H1 (cell line): ENCODE data around the gene HOXC11. TPM values are rescaled to one million over a fixed set of nuclear protein-coding genes. Genes with fewer than 3 reads are reported as not detected.

ENCODE experiments used
- CTCF ChIA-PET: fragments of 300-600 bp; sonication (Branson Sonifier 250); formaldehyde crosslinking; loops from one replicate; lab custom pipeline; 2021; ENCODE audit not compliant: partially characterized antibody; lab: Charles Lee
- POLR2A ChIA-PET: fragments of 300-600 bp; sonication (Branson Sonifier 250); formaldehyde crosslinking; loops from one replicate; lab custom pipeline; 2021; ENCODE audit warnings: inconsistent platforms; ENCODE audit not compliant: partially characterized antibody; lab: Charles Lee
- DNase-seq, 2 experiments: peaks; one replicate each; pipeline versions ENCODE4 v3.0.0 to v3.0.0-alpha.2; 2010 to 2022; ENCODE audit warnings: low spot score in 2 of 2, low read depth in 1 of 2, mixed read lengths in 1 of 2
- FAIRE-seq: peaks from 2 replicates; lab custom pipeline; 2011; peaks lifted over from hg19 to GRCh38; lab: Jason Lieb, UNC
- H2AFZ ChIP-seq: 2 replicates; pipeline ENCODE4 v1.8.1; 2012; ENCODE audit warnings: low read length, inconsistent platforms
- H2AK5ac ChIP-seq: 2 replicates; pipeline ENCODE4 v1.6.1; 2013; ENCODE audit warnings: low read depth, low read length
- H2BK120ac ChIP-seq: replicated peaks from 2 replicates; pipeline ENCODE3; 2013; ENCODE audit warnings: low read depth, low read length, inconsistent platforms
- H2BK12ac ChIP-seq: 2 replicates; pipeline ENCODE4 v1.6.1; 2013; ENCODE audit warnings: low read depth, low read length
- H2BK15ac ChIP-seq: 2 replicates; pipeline ENCODE4 v1.6.1; 2013; ENCODE audit warnings: low read length
- H2BK20ac ChIP-seq: 2 replicates; pipeline ENCODE4 v1.6.1; 2013; ENCODE audit warnings: low read length
- H2BK5ac ChIP-seq: 2 replicates; pipeline ENCODE4 v1.6.1; 2013; ENCODE audit warnings: low read depth, low read length
- H3K14ac ChIP-seq: 2 replicates; pipeline ENCODE4 v1.6.1; 2013; ENCODE audit warnings: inconsistent platforms; ENCODE audit not compliant: insufficient read length
- H3K18ac ChIP-seq: 2 replicates; pipeline ENCODE4 v1.6.1; 2013; ENCODE audit warnings: low read length; ENCODE audit errors: extremely low read depth
- H3K23ac ChIP-seq: 2 replicates; pipeline ENCODE4 v1.6.1; 2013; ENCODE audit warnings: inconsistent platforms; ENCODE audit not compliant: insufficient read length
- H3K23me2 ChIP-seq: 2 replicates; pipeline ENCODE4 v1.6.1; 2013; ENCODE audit warnings: low read depth, low read length
- H3K27ac ChIP-seq: 2 replicates; pipeline ENCODE4 v1.6.1; 2011; ENCODE audit warnings: low read depth, low read length, inconsistent platforms
- H3K27me3 ChIP-seq, 4 experiments: replicated peaks in 1 of 4; 1 replicate in 1 of 4; 2 replicates in 3 of 4; pipeline versions ENCODE4 v1.6.1 to v1.8.1; 2011 to 2013; ENCODE audit warnings: low read length in 3 of 4, mild to moderate bottlenecking in 3 of 4, inconsistent platforms in 2 of 4, mixed read lengths in 2 of 4, moderate library complexity in 1 of 4; ENCODE audit not compliant: control insufficient read depth in 3 of 4, insufficient read depth in 3 of 4; ENCODE audit errors: extremely low read depth in 1 of 4
- H3K36me3 ChIP-seq, 4 experiments: 2 replicates each; pipeline versions ENCODE4 v1.6.1 to v1.8.1; 2011 to 2013; ENCODE audit warnings: mild to moderate bottlenecking in 4 of 4, low read length in 3 of 4, moderate library complexity in 2 of 4, control low read depth in 1 of 4, inconsistent platforms in 1 of 4; ENCODE audit not compliant: insufficient read depth in 4 of 4, control insufficient read depth in 2 of 4
- H3K4ac ChIP-seq: replicated peaks from 2 replicates; pipeline ENCODE3; 2013; ENCODE audit warnings: low read length, low read depth, mixed read lengths, inconsistent platforms; ENCODE audit not compliant: insufficient read length
- H3K4me1 ChIP-seq, 4 experiments: replicated peaks in 1 of 4; 1 replicate in 1 of 4; 2 replicates in 3 of 4; pipeline versions ENCODE4 v1.6.1 to v1.8.1; 2011 to 2013; ENCODE audit warnings: low read length in 3 of 4, inconsistent platforms in 2 of 4, mixed read lengths in 1 of 4; ENCODE audit not compliant: insufficient read depth in 4 of 4, control insufficient read depth in 3 of 4
- H3K4me2 ChIP-seq, 2 experiments: 2 replicates each; pipeline versions ENCODE4 v1.6.1 to v1.8.1; 2011 to 2013; ENCODE audit warnings: low read depth in 2 of 2, low read length in 2 of 2, control low read depth in 1 of 2, inconsistent platforms in 1 of 2, mild to moderate bottlenecking in 1 of 2; ENCODE audit not compliant: insufficient read depth in 1 of 2
- H3K4me3 ChIP-seq, 4 experiments: fragments of 200-600, 300-600 bp in 1 of 4; sonication (generic), shearing (Covaris generic), sonication (Bioruptor Twin) in 1 of 4; 2 replicates each; pipeline versions ENCODE4 v1.5.1 to v1.8.1; 2011 to 2016; ENCODE audit warnings: low read length in 4 of 4, low read depth in 3 of 4, control low read depth in 2 of 4, inconsistent platforms in 2 of 4, mild to moderate bottlenecking in 2 of 4, mixed read lengths in 1 of 4, moderate library complexity in 1 of 4; ENCODE audit not compliant: insufficient read depth in 2 of 4; ENCODE audit errors: extremely low read depth in 1 of 4
- H3K56ac ChIP-seq: replicated peaks from 2 replicates; pipeline ENCODE3; 2013; ENCODE audit warnings: low read depth, mild to moderate bottlenecking, mixed read lengths, low read length, inconsistent platforms; ENCODE audit not compliant: insufficient read length
- H3K79me1 ChIP-seq: 2 replicates; pipeline ENCODE4 v1.6.1; 2013; ENCODE audit warnings: low read depth, low read length, control low read depth
- H3K79me2 ChIP-seq, 2 experiments: 2 replicates each; pipeline versions ENCODE4 v1.6.1 to v1.8.1; 2012 to 2013; ENCODE audit warnings: low read length in 2 of 2, mild to moderate bottlenecking in 2 of 2, inconsistent platforms in 1 of 2; ENCODE audit not compliant: insufficient read depth in 2 of 2, control insufficient read depth in 1 of 2
- H3K9ac ChIP-seq, 4 experiments: replicated peaks in 1 of 4; 1 replicate in 1 of 4; 2 replicates in 3 of 4; pipeline versions ENCODE4 v1.6.1 to v1.8.1; 2011 to 2013; ENCODE audit warnings: low read depth in 3 of 4, low read length in 3 of 4, control low read depth in 2 of 4, mild to moderate bottlenecking in 2 of 4, moderate library complexity in 2 of 4, inconsistent platforms in 1 of 4; ENCODE audit errors: extremely low read depth in 1 of 4
- H3K9me3 ChIP-seq, 2 experiments: 2 replicates each; pipeline versions ENCODE4 v1.6.1 to v1.8.1; 2012 to 2013; ENCODE audit warnings: mild to moderate bottlenecking in 2 of 2, moderate library complexity in 2 of 2, control low read depth in 1 of 2, inconsistent platforms in 1 of 2, low read depth in 1 of 2, low read length in 1 of 2, mixed read lengths in 1 of 2; ENCODE audit not compliant: insufficient read depth in 2 of 2
- H4K20me1 ChIP-seq, 2 experiments: replicated peaks in 1 of 2; 2 replicates each; pipeline versions ENCODE3 to v1.8.1; 2011 to 2013; ENCODE audit warnings: inconsistent platforms in 2 of 2, low read length in 2 of 2, mild to moderate bottlenecking in 1 of 2; ENCODE audit not compliant: insufficient read depth in 2 of 2, control insufficient read depth in 1 of 2
- H4K5ac ChIP-seq: 2 replicates; pipeline ENCODE4 v1.6.1; 2013; ENCODE audit warnings: low read length, low read depth, mixed read lengths, inconsistent platforms; ENCODE audit not compliant: insufficient read length
- H4K8ac ChIP-seq: 2 replicates; pipeline ENCODE4 v1.8.0; 2013; ENCODE audit warnings: mild to moderate bottlenecking, moderate library complexity, low read length, inconsistent platforms; ENCODE audit not compliant: insufficient read depth; ENCODE audit errors: extremely low read depth
- H4K91ac ChIP-seq: replicated peaks from 2 replicates; pipeline ENCODE3; 2013; ENCODE audit warnings: low read length, mixed read lengths, inconsistent platforms; ENCODE audit not compliant: insufficient read length
- ASH2L ChIP-seq: fragments of 200-600, 300-600 bp; sonication (generic); IDR thresholded peaks from one replicate; pipeline ENCODE4 v1.7.1; 2017; ENCODE audit warnings: low read length
- BCL11A ChIP-seq, 2 experiments: IDR thresholded peaks; one replicate each; pipeline ENCODE4 v1.6.1; 2011; ENCODE audit warnings: low read depth in 2 of 2, low read length in 2 of 2, mild to moderate bottlenecking in 2 of 2
- CBX8 ChIP-seq: fragments of 300-800, 300-1000 bp; sonication (generic); IDR thresholded peaks from 2 replicates; pipeline ENCODE4 v1.7.1; 2016; ENCODE audit warnings: low read depth, low read length, borderline replicate concordance
- CREB1 ChIP-seq: IDR thresholded peaks from 2 replicates; pipeline ENCODE4 v1.6.1; 2012; ENCODE audit warnings: inconsistent platforms
- CTBP2 ChIP-seq: IDR thresholded peaks from 2 replicates; pipeline ENCODE4 v1.7.0; 2011; ENCODE audit warnings: borderline replicate concordance, mild to moderate bottlenecking, moderate library complexity, mixed read lengths, low read length; ENCODE audit not compliant: insufficient read depth, insufficient read length
- EZH2 ChIP-seq: fragments of 200-600 bp; sonication (generic); IDR thresholded peaks from 2 replicates; pipeline ENCODE4 v1.7.1; 2012; ENCODE audit warnings: low read depth, mild to moderate bottlenecking, moderate library complexity, low read length, inconsistent platforms; ENCODE audit not compliant: severe bottlenecking
- KDM4A ChIP-seq: IDR thresholded peaks from one replicate; pipeline ENCODE4 v1.7.1; 2012; ENCODE audit warnings: low read depth, mild to moderate bottlenecking, moderate library complexity, low read length, inconsistent platforms; ENCODE audit not compliant: severe bottlenecking
- KDM5A ChIP-seq: fragments of 200-600 bp; IDR thresholded peaks from 2 replicates; pipeline ENCODE4 v1.7.1; 2012; ENCODE audit warnings: mild to moderate bottlenecking, low read length, inconsistent platforms, mixed read lengths
- RNF2 ChIP-seq: fragments of 200-900, 300-1000 bp; sonication (generic); IDR thresholded peaks from 2 replicates; pipeline ENCODE4 v1.7.1; 2016; ENCODE audit warnings: borderline replicate concordance, low read depth, mild to moderate bottlenecking, antibody characterized with exemption, low read length; ENCODE audit not compliant: poor library complexity, severe bottlenecking; ENCODE audit errors: missing control alignments
- SIN3A ChIP-seq, 2 experiments: IDR thresholded peaks in 1 of 2; conservative IDR thresholded peaks in 1 of 2; 2 replicates each; pipeline ENCODE4 v1.6.1; 2011 to 2012; ENCODE audit warnings: low read length in 2 of 2, improper control_type of control experiment in 1 of 2, low read depth in 1 of 2, mild to moderate bottlenecking in 1 of 2
- SIX5 ChIP-seq: IDR thresholded peaks from 2 replicates; pipeline ENCODE4 v1.6.1; 2011; ENCODE audit warnings: mild to moderate bottlenecking, low read depth, low read length
- TBP ChIP-seq: IDR thresholded peaks from 2 replicates; pipeline ENCODE4 v1.6.1; 2011; ENCODE audit warnings: low read depth, low read length, improper control_type of control experiment
- WGBS, 2 experiments: shearing (Covaris generic) in 1 of 2; methylation state at CpG; one replicate each; pipeline versions ENCODE4 v1.1.6 to v1.1.7; 2013 to 2015; ENCODE audit warnings: low lambda C conversion rate in 2 of 2, mixed read lengths in 2 of 2, inconsistent platforms in 1 of 2, low coverage in 1 of 2, missing lambda C conversion rate in 1 of 2; ENCODE audit not compliant: insufficient replicate concordance in 2 of 2, insufficient coverage in 1 of 2, insufficient read length in 1 of 2; ENCODE audit errors: extremely low coverage in 1 of 2, missing lambda C conversion rate in 1 of 2; 5-methylcytosine and 5-hydroxymethylcytosine counted together
- polyA plus RNA-seq, 7 experiments: library from polyadenylated mRNA; depleted of rRNA in 3 of 7; stranded (reverse) in 5 of 7; unstranded in 2 of 7; fragments of >200 nt in 5 of 7; fragments of 200-250 nt in 2 of 7; gene quantifications; 1 replicate in 5 of 7; 2 replicates in 1 of 7; 4 replicates in 1 of 7; pipeline versions ENCODE4 v1.2.1 to v1.2.3, GENCODE V29; 2011 to 2013; ENCODE audit warnings: missing spikeins in 2 of 7, mixed read lengths in 2 of 7
- total RNA-seq: library from RNA; stranded (reverse); fragmentation: NEBNext Ultra II Directional; extraction: Animal tissue kit (Norgen Biotek cat#: 25700); gene quantifications from 2 replicates; pipeline ENCODE4 v1.2.1, GENCODE V29; 2021
- TF ChIP-seq, protein P1 (sequence below): IDR thresholded peaks from 2 replicates; pipeline ENCODE4 v1.6.1; 2012; ENCODE audit warnings: inconsistent platforms

The HOXC11 gene
- total and polyA plus RNA-seq, 2 of the 8 experiments (the other 6 are each of a cell fraction or from before 2014, with no cell fraction given), result not detected

DNA sequence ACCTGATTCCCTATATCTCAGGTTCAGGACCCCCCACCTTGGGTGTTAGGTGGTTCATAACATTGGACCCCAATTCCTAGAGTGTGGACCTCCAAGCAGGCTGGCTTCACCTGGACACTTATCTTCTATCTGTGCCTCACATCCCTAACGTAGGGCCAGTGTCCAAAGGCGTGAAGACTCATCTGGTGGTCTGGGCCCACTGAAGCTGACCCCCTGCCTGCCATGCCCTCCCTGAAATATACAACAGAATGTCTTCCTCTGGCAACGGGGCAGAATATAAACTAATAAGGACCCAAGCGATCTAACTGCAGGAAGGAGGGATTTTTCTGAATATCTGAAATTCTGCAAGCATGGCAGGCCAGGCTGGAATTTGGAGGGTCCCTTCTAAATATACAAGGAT is 28.7 kb upstream of the HOXC11 start:
- Histone ChIP-seq H2BK5ac (no peak overlapping the region), H3K36me3 (peaks cover 0 to 1% (median 0%) of the 10 kb centered on the region in 4 experiments; a peak in 1 of 8 replicates), H2AK5ac (peak overlapping the region; percentile 41; the same call in 1 of the 2 replicates), H4K5ac (no peak overlapping the region), H3K27me3 (peaks cover 93 to 100% (median 98%) of the 10 kb centered on the region in 4 experiments), H2BK120ac (no peak overlapping the region), H2BK12ac (no peak overlapping the region), H2AFZ (no peak overlapping the region), H3K4me2 (no peak overlapping the region), H3K18ac (no peak overlapping the region), H3K23me2 (no peaks in the 10 kb centered on the region), H3K14ac (no peak overlapping the region), H2BK15ac (no peak overlapping the region), H4K20me1 (peaks cover 15 to 23% of the 10 kb centered on the region in 2 experiments), H3K9me3 (no peaks in the 10 kb centered on the region), H4K8ac (no peak overlapping the region), H2BK20ac (no peak overlapping the region), H3K23ac (no peak overlapping the region), H3K56ac (no peak overlapping the region), H3K4ac (no peak overlapping the region), H3K79me1 (no peaks in the 10 kb centered on the region), H3K27ac (no peak overlapping the region), H3K4me3 (no peak overlapping the region; a peak in 1 of 8 replicates), H3K9ac (no peak overlapping the region), H3K4me1 (peaks cover 0 to 5% (median 3%) of the 10 kb centered on the region in 4 experiments; a peak in 3 of 7 replicates), H4K91ac (no peak overlapping the region), H3K79me2 (no peaks in the 10 kb centered on the region)
- DNase-seq (no peak), FAIRE-seq (no peak)
- 54% methylated on average over 4 of the region's 4 CpGs; no CpG with 5 or more reads in 1 of the 2 experiments for WGBS, 2 experiments
- CTCF ChIA-PET, result interaction anchor here (0.8 to 1.3 kb wide), 7 partner anchors 9 to 198 kb away, joined by 3 to 4 read pairs (median 3); no protein-coding TSS in a partner anchor
- POLR2A ChIA-PET, result interaction anchor here (1.2 kb wide), 1 partner anchor 15 kb away, joined by 3 read pairs; no protein-coding TSS in a partner anchor
- TF ChIP-seq RNF2 (peak; percentile 77), CREB1 (no peak), CBX8 (0 out of 2 replicates have a peak, but pooled peaks have one; percentile 11), KDM5A (no peak), TBP (no peak), KDM4A (no peak), CTBP2 (no peak), SIX5 (no peak), SIN3A (conservative IDR thresholded peaks at IDR 0.05 in 1 of 2, IDR thresholded peaks at IDR 0.05 in 1 of 2; ENCODE audit: low read depth in 1 of 2, low read length in 2 of 2) (no peak), EZH2 (no peak), ASH2L (no peak), BCL11A (IDR thresholded peaks at IDR 0.05; ENCODE audit: low read depth in 2 of 2, low read length in 2 of 2) (no peak)
- TF ChIP-seq, protein P1, sequence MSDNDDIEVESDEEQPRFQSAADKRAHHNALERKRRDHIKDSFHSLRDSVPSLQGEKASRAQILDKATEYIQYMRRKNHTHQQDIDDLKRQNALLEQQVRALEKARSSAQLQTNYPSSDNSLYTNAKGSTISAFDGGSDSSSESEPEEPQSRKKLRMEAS, result no peak
